ENCODE measurements around the gene SLC34A2. TPM values are rescaled to one million over a fixed set of nuclear protein-coding genes. Genes with fewer than 3 reads are reported as not detected.

SLC34A2 gene
- total RNA-seq, 1 experiment from 2014 or later = 1.7 TPM

DNA sequence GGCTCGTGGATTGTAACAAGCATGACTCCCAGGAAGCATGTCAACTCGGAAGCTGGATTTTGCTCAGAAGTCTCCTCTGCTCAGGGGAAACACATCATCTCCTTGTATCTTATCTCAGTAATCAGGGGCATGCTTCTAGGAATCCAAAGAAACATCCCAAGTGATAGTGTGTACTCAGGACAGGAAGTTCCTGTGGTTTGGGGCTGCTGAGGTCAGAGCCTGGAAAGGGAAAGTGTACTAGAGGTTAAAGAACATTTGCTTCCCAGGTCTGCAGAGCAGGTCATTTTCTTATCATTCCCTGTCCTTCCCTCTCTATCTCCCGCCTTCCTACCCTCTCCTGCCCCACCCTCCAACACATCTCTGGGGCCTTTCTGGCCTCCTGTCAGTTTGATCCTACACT is 38.8 kb downstream of the SLC34A2 start:
- POLR2A ChIA-PET = no interaction called here
- TF ChIP-seq TEAD4 (CRISPR knock-in tag; IDR thresholded peaks at IDR 0.05) = no peak
- TF ChIP-seq FOXK1 (CRISPR knock-in tag; IDR thresholded peaks at IDR 0.05) = no peak
- TF ChIP-seq RORB (CRISPR knock-in tag; IDR thresholded peaks at IDR 0.05) = no peak
- TF ChIP-seq GABPB1 (CRISPR knock-in tag; IDR thresholded peaks at IDR 0.05) = no peak
- TF ChIP-seq ZNF423 (CRISPR knock-in tag; IDR thresholded peaks at IDR 0.05) = no peak
- no peak for TF ChIP-seq PRRX2 (CRISPR knock-in tag; IDR thresholded peaks at IDR 0.05)
- no peak for TF ChIP-seq GRHL2 (CRISPR knock-in tag; IDR thresholded peaks at IDR 0.05; ENCODE audit: insufficient replicate concordance, severe bottlenecking)
- TF ChIP-seq, protein P1, sequence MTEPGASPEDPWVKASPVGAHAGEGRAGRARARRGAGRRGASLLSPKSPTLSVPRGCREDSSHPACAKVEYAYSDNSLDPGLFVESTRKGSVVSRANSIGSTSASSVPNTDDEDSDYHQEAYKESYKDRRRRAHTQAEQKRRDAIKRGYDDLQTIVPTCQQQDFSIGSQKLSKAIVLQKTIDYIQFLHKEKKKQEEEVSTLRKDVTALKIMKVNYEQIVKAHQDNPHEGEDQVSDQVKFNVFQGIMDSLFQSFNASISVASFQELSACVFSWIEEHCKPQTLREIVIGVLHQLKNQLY (CRISPR knock-in tag; IDR thresholded peaks at IDR 0.05) = no peak
- TF ChIP-seq FOXP1 (CRISPR knock-in tag; IDR thresholded peaks at IDR 0.05; ENCODE audit: borderline replicate concordance) = no peak
- no peak for TF ChIP-seq ZNF263 (CRISPR knock-in tag; IDR thresholded peaks at IDR 0.05; ENCODE audit: low read depth)
- TF ChIP-seq, protein P2, sequence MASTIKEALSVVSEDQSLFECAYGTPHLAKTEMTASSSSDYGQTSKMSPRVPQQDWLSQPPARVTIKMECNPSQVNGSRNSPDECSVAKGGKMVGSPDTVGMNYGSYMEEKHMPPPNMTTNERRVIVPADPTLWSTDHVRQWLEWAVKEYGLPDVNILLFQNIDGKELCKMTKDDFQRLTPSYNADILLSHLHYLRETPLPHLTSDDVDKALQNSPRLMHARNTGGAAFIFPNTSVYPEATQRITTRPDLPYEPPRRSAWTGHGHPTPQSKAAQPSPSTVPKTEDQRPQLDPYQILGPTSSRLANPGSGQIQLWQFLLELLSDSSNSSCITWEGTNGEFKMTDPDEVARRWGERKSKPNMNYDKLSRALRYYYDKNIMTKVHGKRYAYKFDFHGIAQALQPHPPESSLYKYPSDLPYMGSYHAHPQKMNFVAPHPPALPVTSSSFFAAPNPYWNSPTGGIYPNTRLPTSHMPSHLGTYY (CRISPR knock-in tag; IDR thresholded peaks at IDR 0.05) = no peak
- no peak for TF ChIP-seq E2F5 (CRISPR knock-in tag; IDR thresholded peaks at IDR 0.05)
- no peak for TF ChIP-seq ZNF425 (CRISPR knock-in tag; conservative IDR thresholded peaks at IDR 0.05)
- no peak for TF ChIP-seq AR (CRISPR knock-in tag; IDR thresholded peaks at IDR 0.05)
- TF ChIP-seq CREM (CRISPR knock-in tag; IDR thresholded peaks at IDR 0.05) = no peak
- Mint-ChIP-seq H3K9me3 (peaks cover 30% of the 10 kb centered on the region), H3K4me1 (peaks cover 9% of the 10 kb centered on the region), H3K27ac (no peak overlapping the region), H3K36me3 (peaks cover 24% of the 10 kb centered on the region), H3K27me3 (ENCODE audit: low read depth) (peaks cover 8% of the 10 kb centered on the region), H3K4me3 (no peak overlapping the region)
- DNase-seq (ENCODE audit: low spot score) = no peak
- no peak for ATAC-seq
- CTCF ChIA-PET = no interaction called here

DNA sequence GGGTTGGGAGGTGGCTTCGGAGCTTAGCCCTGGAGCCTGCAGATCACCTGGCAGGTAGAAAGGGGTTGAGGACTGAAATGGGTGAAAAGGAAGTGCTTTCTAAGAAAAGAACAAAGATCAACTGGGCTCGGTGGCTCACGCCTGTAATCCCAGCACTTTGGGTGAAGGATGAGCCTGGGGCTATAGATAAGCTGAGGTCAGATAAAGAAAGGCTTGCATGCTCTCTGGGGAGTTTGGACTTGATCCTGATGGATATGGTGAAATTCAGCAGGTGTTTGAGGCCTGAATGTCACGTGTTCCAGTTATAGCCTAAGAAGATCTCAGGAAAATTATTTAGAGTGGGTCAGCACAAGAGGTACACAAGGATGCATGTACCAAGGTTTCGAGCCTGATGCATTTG is 40.8 kb downstream of the SLC34A2 start:
- peaks cover 19% of the 10 kb centered on the region for H3K36me3 Mint-ChIP-seq
- H3K27me3 Mint-ChIP-seq (ENCODE audit: low read depth) = peaks cover 5% of the 10 kb centered on the region; the same call in 1 of the 2 replicates
- ChIA-PET CTCF (interaction anchor here (1.2 kb wide), 1 partner anchor 255 kb away, joined by 3 read pairs; no protein-coding TSS in a partner anchor), POLR2A (no interaction called here)
- H3K4me1 Mint-ChIP-seq = peaks cover 9% of the 10 kb centered on the region
- no peak for DNase-seq (ENCODE audit: low spot score)
- H3K4me3 Mint-ChIP-seq = no peak overlapping the region
- no peak for ATAC-seq
- peaks cover 21% of the 10 kb centered on the region for H3K9me3 Mint-ChIP-seq
- H3K27ac Mint-ChIP-seq = no peak overlapping the region
- no peak for TF ChIP-seq MXD4 (CRISPR knock-in tag; IDR thresholded peaks at IDR 0.05; ENCODE audit: borderline replicate concordance)
- TF ChIP-seq HMGA2 (CRISPR knock-in tag; IDR thresholded peaks at IDR 0.05) = no peak
- TF ChIP-seq ZBTB21 (CRISPR knock-in tag; IDR thresholded peaks at IDR 0.05; ENCODE audit: borderline replicate concordance) = no peak
- TF ChIP-seq, protein P3, sequence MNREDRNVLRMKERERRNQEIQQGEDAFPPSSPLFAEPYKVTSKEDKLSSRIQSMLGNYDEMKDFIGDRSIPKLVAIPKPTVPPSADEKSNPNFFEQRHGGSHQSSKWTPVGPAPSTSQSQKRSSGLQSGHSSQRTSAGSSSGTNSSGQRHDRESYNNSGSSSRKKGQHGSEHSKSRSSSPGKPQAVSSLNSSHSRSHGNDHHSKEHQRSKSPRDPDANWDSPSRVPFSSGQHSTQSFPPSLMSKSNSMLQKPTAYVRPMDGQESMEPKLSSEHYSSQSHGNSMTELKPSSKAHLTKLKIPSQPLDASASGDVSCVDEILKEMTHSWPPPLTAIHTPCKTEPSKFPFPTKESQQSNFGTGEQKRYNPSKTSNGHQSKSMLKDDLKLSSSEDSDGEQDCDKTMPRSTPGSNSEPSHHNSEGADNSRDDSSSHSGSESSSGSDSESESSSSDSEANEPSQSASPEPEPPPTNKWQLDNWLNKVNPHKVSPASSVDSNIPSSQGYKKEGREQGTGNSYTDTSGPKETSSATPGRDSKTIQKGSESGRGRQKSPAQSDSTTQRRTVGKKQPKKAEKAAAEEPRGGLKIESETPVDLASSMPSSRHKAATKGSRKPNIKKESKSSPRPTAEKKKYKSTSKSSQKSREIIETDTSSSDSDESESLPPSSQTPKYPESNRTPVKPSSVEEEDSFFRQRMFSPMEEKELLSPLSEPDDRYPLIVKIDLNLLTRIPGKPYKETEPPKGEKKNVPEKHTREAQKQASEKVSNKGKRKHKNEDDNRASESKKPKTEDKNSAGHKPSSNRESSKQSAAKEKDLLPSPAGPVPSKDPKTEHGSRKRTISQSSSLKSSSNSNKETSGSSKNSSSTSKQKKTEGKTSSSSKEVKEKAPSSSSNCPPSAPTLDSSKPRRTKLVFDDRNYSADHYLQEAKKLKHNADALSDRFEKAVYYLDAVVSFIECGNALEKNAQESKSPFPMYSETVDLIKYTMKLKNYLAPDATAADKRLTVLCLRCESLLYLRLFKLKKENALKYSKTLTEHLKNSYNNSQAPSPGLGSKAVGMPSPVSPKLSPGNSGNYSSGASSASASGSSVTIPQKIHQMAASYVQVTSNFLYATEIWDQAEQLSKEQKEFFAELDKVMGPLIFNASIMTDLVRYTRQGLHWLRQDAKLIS (CRISPR knock-in tag; IDR thresholded peaks at IDR 0.05; ENCODE audit: borderline replicate concordance) = no peak
- TF ChIP-seq, protein P4, sequence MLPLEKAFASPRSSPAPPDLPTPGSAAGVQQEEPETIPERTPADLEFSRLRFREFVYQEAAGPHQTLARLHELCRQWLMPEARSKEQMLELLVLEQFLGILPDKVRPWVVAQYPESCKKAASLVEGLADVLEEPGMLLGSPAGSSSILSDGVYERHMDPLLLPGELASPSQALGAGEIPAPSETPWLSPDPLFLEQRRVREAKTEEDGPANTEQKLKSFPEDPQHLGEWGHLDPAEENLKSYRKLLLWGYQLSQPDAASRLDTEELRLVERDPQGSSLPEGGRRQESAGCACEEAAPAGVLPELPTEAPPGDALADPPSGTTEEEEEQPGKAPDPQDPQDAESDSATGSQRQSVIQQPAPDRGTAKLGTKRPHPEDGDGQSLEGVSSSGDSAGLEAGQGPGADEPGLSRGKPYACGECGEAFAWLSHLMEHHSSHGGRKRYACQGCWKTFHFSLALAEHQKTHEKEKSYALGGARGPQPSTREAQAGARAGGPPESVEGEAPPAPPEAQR (CRISPR knock-in tag; IDR thresholded peaks at IDR 0.05) = no peak

Measured in WTC11 (cell line).